GM12878 (cell line): Measurements from ENCODE around the gene SUV39H1. TPM values are rescaled to one million over a fixed set of nuclear protein-coding genes. Genes with fewer than 3 reads are reported as not detected.

Source experiments
- ATAC-seq: fragments of 200-7000 bp; cut with Tn5 transposase; 3 replicates; pipeline ENCODE4 v1.9.1; 2020; ENCODE audit warnings: mild to moderate bottlenecking, moderate library complexity
- BruUV-seq: library from RNA; stranded (reverse); fragments of 400-500 nt; replicated peaks from 2 replicates; lab custom pipeline; 2021; lab: Mats Ljungman, UMichigan
- CTCF ChIA-PET: fragments of 300-600 bp; sonication (Branson Sonifier 250); formaldehyde crosslinking; extraction: SDS; loops from one replicate; lab custom pipeline; 2021; ENCODE audit warnings: inconsistent platforms; lab: Yijun Ruan, JAX
- POLR2A ChIA-PET: fragments of 350-600 bp; formaldehyde crosslinking; extraction: SDS; loops from one replicate; lab custom pipeline; 2021; ENCODE audit warnings: inconsistent platforms; lab: Charles Lee
- RAD21 ChIA-PET: fragments of 300-600 bp; sonication (Branson Sonifier 250); formaldehyde crosslinking; loops from one replicate; lab custom pipeline; 2023; ENCODE audit warnings: antibody characterized with exemption; ENCODE audit not compliant: unreplicated experiment; lab: Charles Lee
- SMC1A ChIA-PET: fragments of 300-600 bp; sonication (Branson Sonifier 250); formaldehyde crosslinking; loops from one replicate; lab custom pipeline; 2023; ENCODE audit not compliant: unreplicated experiment, uncharacterized antibody; lab: Charles Lee
- DNase-seq: peaks from one replicate; pipeline ENCODE4 v3.0.0-alpha.2; 2011; ENCODE audit warnings: low read depth, low spot score
- FAIRE-seq: peaks from 3 replicates; lab custom pipeline; 2011; peaks lifted over from hg19 to GRCh38; lab: Jason Lieb, UNC
- H2AFZ ChIP-seq: 2 replicates; pipeline ENCODE4 v1.6.0; 2011; ENCODE audit warnings: low read depth, low read length, control low read depth; ENCODE audit not compliant: control insufficient read depth
- H3K27ac ChIP-seq: 2 replicates; pipeline ENCODE4 v1.5.1; 2011; ENCODE audit warnings: control low read depth; ENCODE audit not compliant: control insufficient read depth, insufficient read depth
- H3K27me3 ChIP-seq, 2 experiments: replicated peaks in 1 of 2; 2 replicates each; pipeline versions ENCODE4 v1.6.0 to v1.6.1; 2011; ENCODE audit warnings: low read length in 1 of 2; ENCODE audit not compliant: control insufficient read depth in 2 of 2, insufficient read depth in 2 of 2
- H3K36me3 ChIP-seq, 2 experiments: 2 replicates each; pipeline ENCODE4 v1.5.1; 2011; ENCODE audit warnings: low read length in 1 of 2; ENCODE audit not compliant: control insufficient read depth in 2 of 2, insufficient read depth in 2 of 2
- H3K4me1 ChIP-seq: 2 replicates; pipeline ENCODE4 v1.6.1; 2011; ENCODE audit warnings: mild to moderate bottlenecking, low read length, moderate library complexity, mixed read lengths; ENCODE audit not compliant: control insufficient read depth, insufficient read depth
- H3K4me2 ChIP-seq: 2 replicates; pipeline ENCODE4 v1.6.0; 2011; ENCODE audit warnings: control low read depth; ENCODE audit not compliant: control insufficient read depth, insufficient read depth
- H3K4me3 ChIP-seq: fragments of 200-600 bp; sonication (generic); 2 replicates; pipeline ENCODE4 v1.5.1; 2016
- H3K79me2 ChIP-seq: 2 replicates; pipeline ENCODE4 v1.6.0; 2011; ENCODE audit warnings: low read length; ENCODE audit not compliant: control insufficient read depth, insufficient read depth
- H3K9ac ChIP-seq: 2 replicates; pipeline ENCODE4 v1.8.0; 2011; ENCODE audit warnings: low read length, control low read depth, mixed read lengths; ENCODE audit not compliant: control insufficient read depth, insufficient read depth
- H3K9me3 ChIP-seq: replicated peaks from 3 replicates; pipeline ENCODE4 v1.5.1; 2011; ENCODE audit warnings: mild to moderate bottlenecking, low read length; ENCODE audit not compliant: control insufficient read depth, insufficient read depth
- H4K20me1 ChIP-seq: 2 replicates; pipeline ENCODE4 v1.6.0; 2011; ENCODE audit not compliant: control insufficient read depth, insufficient read depth
- CBX3 ChIP-seq: fragments of 200-600 bp; sonication (generic); IDR thresholded peaks from 2 replicates; pipeline ENCODE4 v1.6.1; 2016; ENCODE audit warnings: low read depth, borderline replicate concordance
- CHD2 ChIP-seq: IDR thresholded peaks from 2 replicates; pipeline ENCODE4 v1.6.1; 2011; ENCODE audit warnings: low read depth, low read length, improper control_type of control experiment, borderline replicate concordance
- CREM ChIP-seq: IDR thresholded peaks from 2 replicates; pipeline ENCODE4 v1.6.1; 2014; ENCODE audit warnings: antibody characterized with exemption, low read depth
- HDGF ChIP-seq: fragments of 450-650 bp; IDR thresholded peaks from 2 replicates; pipeline ENCODE4 v1.6.1; 2016; ENCODE audit warnings: antibody characterized with exemption
- HSF1 ChIP-seq: fragments of 150-350 bp; IDR thresholded peaks from 2 replicates; pipeline ENCODE4 v1.6.1; 2014; ENCODE audit warnings: mild to moderate bottlenecking, low read depth, low read length
- MEF2A ChIP-seq: IDR thresholded peaks from 2 replicates; pipeline ENCODE4 v1.6.1; 2011; ENCODE audit warnings: low read depth, mild to moderate bottlenecking, low read length, moderate library complexity; ENCODE audit not compliant: insufficient read depth
- NFYB ChIP-seq: IDR thresholded peaks from 2 replicates; pipeline ENCODE4 v1.6.1; 2011; ENCODE audit warnings: low read depth, mild to moderate bottlenecking, low read length, improper control_type of control experiment, moderate library complexity; ENCODE audit not compliant: insufficient read depth
- RB1 ChIP-seq: fragments of 450-650 bp; formaldehyde crosslinking; IDR thresholded peaks from 2 replicates; pipeline ENCODE4 v1.6.1; 2017; ENCODE audit warnings: mild to moderate bottlenecking, borderline replicate concordance
- SMAD1 ChIP-seq: fragments of 450-650 bp; IDR thresholded peaks from 2 replicates; pipeline ENCODE4 v1.6.1; 2018; ENCODE audit warnings: mild to moderate bottlenecking, low read depth; ENCODE audit not compliant: partially characterized antibody
- WRNIP1 ChIP-seq: IDR thresholded peaks from 2 replicates; pipeline ENCODE4 v1.6.1; 2011; ENCODE audit warnings: low read depth, low read length, improper control_type of control experiment, borderline replicate concordance
- ZNF384 ChIP-seq: IDR thresholded peaks from 2 replicates; pipeline ENCODE4 v1.6.1; 2012; ENCODE audit warnings: low read depth, mild to moderate bottlenecking, low read length, improper control_type of control experiment, borderline replicate concordance
- ZNF622 ChIP-seq: fragments of 450-650 bp; IDR thresholded peaks from 2 replicates; pipeline ENCODE4 v1.6.1; 2017; ENCODE audit warnings: mild to moderate bottlenecking, inconsistent platforms
- WGBS: methylation state at CpG from one replicate; pipeline ENCODE4 v1.1.6; 2016; ENCODE audit warnings: low lambda C conversion rate; ENCODE audit not compliant: insufficient replicate concordance, insufficient coverage; ENCODE audit errors: missing lambda C conversion rate; 5-methylcytosine and 5-hydroxymethylcytosine counted together
- in situ Hi-C: fragments of 300-500 bp; cut with MboI; formaldehyde crosslinking; loops from 9 replicates; pipeline ENCODE4 v1.14.3; 2018; ENCODE audit warnings: mixed read lengths
- intact Hi-C: fragments of 100-400 bp; cut with micrococcal nuclease; formaldehyde crosslinking; loops from one replicate; pipeline ENCODE4 v1.14.2; 2022; ENCODE audit not compliant: unreplicated experiment
- polyA plus RNA-seq, 11 experiments: library from polyadenylated mRNA; depleted of rRNA in 4 of 11; unstranded in 6 of 11; stranded (reverse) in 5 of 11; fragments of >200 nt; fragmentation: Nextera tagmentation in 4 of 11; fragmentation: Illumina TruSeq in 1 of 11; extraction: Ambion mirVana in 4 of 11; extraction: Trizol in 1 of 11; gene quantifications; 1 replicate in 1 of 11; 2 replicates in 10 of 11; pipeline versions ENCODE4 v1.2.1 to v1.2.3, GENCODE V29; 2011 to 2016; ENCODE audit warnings: inconsistent platforms in 2 of 11, missing spikeins in 2 of 11, low read depth in 1 of 11
- total RNA-seq, 4 experiments: library from RNA; depleted of rRNA in 3 of 4; stranded (reverse); fragments of >200 nt in 3 of 4; fragmentation: Illumina TruSeq in 1 of 4; extraction: Trizol in 1 of 4; gene quantifications; 2 replicates each; pipeline versions ENCODE4 v1.2.1 to v1.2.3, GENCODE V29; 2013 to 2021
- TF ChIP-seq, protein P1 (sequence below): fragments of 150-350 bp; IDR thresholded peaks from 2 replicates; pipeline ENCODE4 v1.6.1; 2016; ENCODE audit warnings: low read depth, low read length
- TF ChIP-seq, protein P2 (sequence below): fragments of 450-650 bp; IDR thresholded peaks from 2 replicates; pipeline ENCODE4 v1.6.1; 2017; ENCODE audit warnings: mild to moderate bottlenecking, moderate library complexity
- TF ChIP-seq, protein P3 (sequence below): fragments of 450-650 bp; IDR thresholded peaks from 2 replicates; pipeline ENCODE4 v1.6.1; 2017; ENCODE audit warnings: borderline replicate concordance

SUV39H1 gene
- total and polyA plus RNA-seq, 10 of the 15 experiments (the other 5 are each of a cell fraction or from before 2014, with no cell fraction given): 4.9 to 33.2 (median 17.1) TPM

- BruUV-seq: no TSS peak
- Histone ChIP-seq H3K27ac (no peak overlapping the region), H3K9ac (no peak overlapping the region), H3K9me3 (no peaks in the 10 kb centered on the region), H3K79me2 (no peaks in the 10 kb centered on the region), H3K4me2 (no peak overlapping the region), H4K20me1 (no peaks in the 10 kb centered on the region), H3K36me3 (no peaks in the 10 kb centered on the region), H3K27me3 (no peaks in the 10 kb centered on the region), H3K4me3 (no peak overlapping the region), H2AFZ (no peak overlapping the region), H3K4me1 (no peaks in the 10 kb centered on the region)
- POLR2A ChIA-PET: no interaction called here
- ATAC-seq (peak; percentile 23; the same call in 2 of the 3 replicates), FAIRE-seq (no peak), DNase-seq (no peak)
- intact Hi-C loops (no loop called here), in situ Hi-C loops (no loop called here)
- CTCF ChIA-PET: no interaction called here
- SMC1A ChIA-PET: no interaction called here
- WGBS: 30% methylated on average over 1 of the region's 1 CpG
- RAD21 ChIA-PET: no interaction called here
- TF ChIP-seq CBX3: no peak
- no peak for TF ChIP-seq MEF2A
- no peak for TF ChIP-seq CHD2
- TF ChIP-seq, protein P1, sequence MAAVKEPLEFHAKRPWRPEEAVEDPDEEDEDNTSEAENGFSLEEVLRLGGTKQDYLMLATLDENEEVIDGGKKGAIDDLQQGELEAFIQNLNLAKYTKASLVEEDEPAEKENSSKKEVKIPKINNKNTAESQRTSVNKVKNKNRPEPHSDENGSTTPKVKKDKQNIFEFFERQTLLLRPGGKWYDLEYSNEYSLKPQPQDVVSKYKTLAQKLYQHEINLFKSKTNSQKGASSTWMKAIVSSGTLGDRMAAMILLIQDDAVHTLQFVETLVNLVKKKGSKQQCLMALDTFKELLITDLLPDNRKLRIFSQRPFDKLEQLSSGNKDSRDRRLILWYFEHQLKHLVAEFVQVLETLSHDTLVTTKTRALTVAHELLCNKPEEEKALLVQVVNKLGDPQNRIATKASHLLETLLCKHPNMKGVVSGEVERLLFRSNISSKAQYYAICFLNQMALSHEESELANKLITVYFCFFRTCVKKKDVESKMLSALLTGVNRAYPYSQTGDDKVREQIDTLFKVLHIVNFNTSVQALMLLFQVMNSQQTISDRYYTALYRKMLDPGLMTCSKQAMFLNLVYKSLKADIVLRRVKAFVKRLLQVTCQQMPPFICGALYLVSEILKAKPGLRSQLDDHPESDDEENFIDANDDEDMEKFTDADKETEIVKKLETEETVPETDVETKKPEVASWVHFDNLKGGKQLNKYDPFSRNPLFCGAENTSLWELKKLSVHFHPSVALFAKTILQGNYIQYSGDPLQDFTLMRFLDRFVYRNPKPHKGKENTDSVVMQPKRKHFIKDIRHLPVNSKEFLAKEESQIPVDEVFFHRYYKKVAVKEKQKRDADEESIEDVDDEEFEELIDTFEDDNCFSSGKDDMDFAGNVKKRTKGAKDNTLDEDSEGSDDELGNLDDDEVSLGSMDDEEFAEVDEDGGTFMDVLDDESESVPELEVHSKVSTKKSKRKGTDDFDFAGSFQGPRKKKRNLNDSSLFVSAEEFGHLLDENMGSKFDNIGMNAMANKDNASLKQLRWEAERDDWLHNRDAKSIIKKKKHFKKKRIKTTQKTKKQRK: no peak
- TF ChIP-seq HDGF: no peak
- no peak for TF ChIP-seq NFYB
- no peak for TF ChIP-seq CREM
- no peak for TF ChIP-seq SMAD1
- TF ChIP-seq ZNF622: no peak
- TF ChIP-seq, protein P2, sequence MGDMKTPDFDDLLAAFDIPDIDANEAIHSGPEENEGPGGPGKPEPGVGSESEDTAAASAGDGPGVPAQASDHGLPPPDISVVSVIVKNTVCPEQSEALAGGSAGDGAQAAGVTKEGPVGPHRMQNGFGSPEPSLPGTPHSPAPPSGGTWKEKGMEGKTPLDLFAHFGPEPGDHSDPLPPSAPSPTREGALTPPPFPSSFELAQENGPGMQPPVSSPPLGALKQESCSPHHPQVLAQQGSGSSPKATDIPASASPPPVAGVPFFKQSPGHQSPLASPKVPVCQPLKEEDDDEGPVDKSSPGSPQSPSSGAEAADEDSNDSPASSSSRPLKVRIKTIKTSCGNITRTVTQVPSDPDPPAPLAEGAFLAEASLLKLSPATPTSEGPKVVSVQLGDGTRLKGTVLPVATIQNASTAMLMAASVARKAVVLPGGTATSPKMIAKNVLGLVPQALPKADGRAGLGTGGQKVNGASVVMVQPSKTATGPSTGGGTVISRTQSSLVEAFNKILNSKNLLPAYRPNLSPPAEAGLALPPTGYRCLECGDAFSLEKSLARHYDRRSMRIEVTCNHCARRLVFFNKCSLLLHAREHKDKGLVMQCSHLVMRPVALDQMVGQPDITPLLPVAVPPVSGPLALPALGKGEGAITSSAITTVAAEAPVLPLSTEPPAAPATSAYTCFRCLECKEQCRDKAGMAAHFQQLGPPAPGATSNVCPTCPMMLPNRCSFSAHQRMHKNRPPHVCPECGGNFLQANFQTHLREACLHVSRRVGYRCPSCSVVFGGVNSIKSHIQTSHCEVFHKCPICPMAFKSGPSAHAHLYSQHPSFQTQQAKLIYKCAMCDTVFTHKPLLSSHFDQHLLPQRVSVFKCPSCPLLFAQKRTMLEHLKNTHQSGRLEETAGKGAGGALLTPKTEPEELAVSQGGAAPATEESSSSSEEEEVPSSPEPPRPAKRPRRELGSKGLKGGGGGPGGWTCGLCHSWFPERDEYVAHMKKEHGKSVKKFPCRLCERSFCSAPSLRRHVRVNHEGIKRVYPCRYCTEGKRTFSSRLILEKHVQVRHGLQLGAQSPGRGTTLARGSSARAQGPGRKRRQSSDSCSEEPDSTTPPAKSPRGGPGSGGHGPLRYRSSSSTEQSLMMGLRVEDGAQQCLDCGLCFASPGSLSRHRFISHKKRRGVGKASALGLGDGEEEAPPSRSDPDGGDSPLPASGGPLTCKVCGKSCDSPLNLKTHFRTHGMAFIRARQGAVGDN: no peak
- no peak for TF ChIP-seq RB1
- no peak for TF ChIP-seq ZNF384
- TF ChIP-seq WRNIP1: no peak
- no peak for TF ChIP-seq HSF1
- TF ChIP-seq, protein P3, sequence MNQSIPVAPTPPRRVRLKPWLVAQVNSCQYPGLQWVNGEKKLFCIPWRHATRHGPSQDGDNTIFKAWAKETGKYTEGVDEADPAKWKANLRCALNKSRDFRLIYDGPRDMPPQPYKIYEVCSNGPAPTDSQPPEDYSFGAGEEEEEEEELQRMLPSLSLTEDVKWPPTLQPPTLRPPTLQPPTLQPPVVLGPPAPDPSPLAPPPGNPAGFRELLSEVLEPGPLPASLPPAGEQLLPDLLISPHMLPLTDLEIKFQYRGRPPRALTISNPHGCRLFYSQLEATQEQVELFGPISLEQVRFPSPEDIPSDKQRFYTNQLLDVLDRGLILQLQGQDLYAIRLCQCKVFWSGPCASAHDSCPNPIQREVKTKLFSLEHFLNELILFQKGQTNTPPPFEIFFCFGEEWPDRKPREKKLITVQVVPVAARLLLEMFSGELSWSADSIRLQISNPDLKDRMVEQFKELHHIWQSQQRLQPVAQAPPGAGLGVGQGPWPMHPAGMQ: no peak
Measured at GRCh38 chrX:48664156-48664555, 32.4 kb upstream of the SUV39H1 start.
